Measurements from ENCODE around the gene NHERF2.

DNA sequence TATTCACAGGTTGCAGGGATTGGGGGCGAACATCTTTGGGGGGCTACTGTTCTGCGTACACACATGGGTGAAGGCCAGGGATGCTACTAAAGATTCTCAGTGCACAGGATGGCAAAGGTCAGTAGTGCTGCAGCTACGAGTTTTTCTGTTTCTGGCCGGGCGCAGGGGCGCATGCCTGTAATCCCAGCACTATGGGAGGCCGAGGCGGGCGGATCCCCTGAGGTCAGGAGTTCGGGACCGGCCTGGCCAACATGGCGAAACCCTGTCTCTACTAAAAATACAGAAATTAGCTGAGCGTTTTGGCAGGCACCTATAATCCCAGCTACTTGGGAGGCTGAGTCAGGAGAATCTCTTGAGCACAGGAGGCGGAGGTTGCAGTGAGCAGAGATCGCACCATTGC lies 13.2 kb upstream of the NHERF2 start:
- no peak for TF ChIP-seq CTCF (conservative IDR thresholded peaks at IDR 0.05; ENCODE audit: low read length)
- no peak for TF ChIP-seq EZH2phosphoT487 (IDR thresholded peaks at IDR 0.05; ENCODE audit: borderline replicate concordance)

All from Loucy (cell line).